ENCODE measurements around the gene FBXO41. TPM values are rescaled to one million over a fixed set of nuclear protein-coding genes. Genes with fewer than 3 reads are reported as not detected.

FBXO41 gene
- total and polyA plus RNA-seq, 12 donors, result 0.12 to 1.8 (median 0.68) TPM

DNA sequence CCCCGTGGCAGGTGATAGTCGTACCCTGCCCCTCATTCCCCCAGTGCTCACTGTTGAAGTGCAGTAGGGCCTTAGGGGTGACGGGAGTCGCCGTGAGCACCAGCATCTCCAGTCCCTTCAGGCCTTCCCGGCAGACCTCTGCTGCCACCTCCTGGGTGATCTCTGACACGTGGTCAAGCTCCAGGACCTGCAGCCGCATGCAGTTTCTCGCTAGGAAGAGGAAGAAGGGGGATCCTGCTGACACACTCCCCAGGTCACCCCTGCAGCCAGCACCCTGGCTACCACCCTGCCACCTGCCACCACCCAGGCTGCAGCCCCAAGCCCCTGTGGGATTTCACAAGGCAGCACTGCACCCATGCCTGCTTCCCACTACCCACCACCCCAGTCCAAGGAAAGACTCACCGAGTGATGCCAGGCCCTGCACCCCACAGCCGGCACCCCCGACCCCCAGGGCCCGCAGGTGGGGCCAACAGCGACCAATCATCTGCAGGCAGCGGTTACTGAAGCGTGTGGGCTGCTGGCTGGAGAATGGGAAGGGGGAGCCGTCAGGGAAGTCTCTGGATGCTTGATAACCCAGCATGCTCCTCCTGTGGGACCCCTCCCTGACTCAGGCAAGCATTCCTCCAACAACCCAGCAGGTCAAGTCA is 23.8 kb downstream of the FBXO41 start:
- TF ChIP-seq, protein P1, sequence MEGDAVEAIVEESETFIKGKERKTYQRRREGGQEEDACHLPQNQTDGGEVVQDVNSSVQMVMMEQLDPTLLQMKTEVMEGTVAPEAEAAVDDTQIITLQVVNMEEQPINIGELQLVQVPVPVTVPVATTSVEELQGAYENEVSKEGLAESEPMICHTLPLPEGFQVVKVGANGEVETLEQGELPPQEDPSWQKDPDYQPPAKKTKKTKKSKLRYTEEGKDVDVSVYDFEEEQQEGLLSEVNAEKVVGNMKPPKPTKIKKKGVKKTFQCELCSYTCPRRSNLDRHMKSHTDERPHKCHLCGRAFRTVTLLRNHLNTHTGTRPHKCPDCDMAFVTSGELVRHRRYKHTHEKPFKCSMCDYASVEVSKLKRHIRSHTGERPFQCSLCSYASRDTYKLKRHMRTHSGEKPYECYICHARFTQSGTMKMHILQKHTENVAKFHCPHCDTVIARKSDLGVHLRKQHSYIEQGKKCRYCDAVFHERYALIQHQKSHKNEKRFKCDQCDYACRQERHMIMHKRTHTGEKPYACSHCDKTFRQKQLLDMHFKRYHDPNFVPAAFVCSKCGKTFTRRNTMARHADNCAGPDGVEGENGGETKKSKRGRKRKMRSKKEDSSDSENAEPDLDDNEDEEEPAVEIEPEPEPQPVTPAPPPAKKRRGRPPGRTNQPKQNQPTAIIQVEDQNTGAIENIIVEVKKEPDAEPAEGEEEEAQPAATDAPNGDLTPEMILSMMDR (IDR thresholded peaks at IDR 0.05), result peak in 7 of 9 donors; percentile 41 to 60 (median 54)
- intact Hi-C loops (cut with DNase I), result no loop called here
- 10 to 21% methylated on average over 17 of the region's 17 CpGs for WGBS, 2 donors
- peaks cover 0 to 5% (median 0%) of the 10 kb centered on the region in 9 donors for H3K4me1 ChIP-seq
- H3K27me3 ChIP-seq, result peaks cover 0 to 11% (median 6%) of the 10 kb centered on the region in 7 donors
- H3K4me3 ChIP-seq, result no peak overlapping the region
- DNase-seq, result peak in 1 of 2 donors; percentile 38
- H3K9me3 ChIP-seq, result no peaks in the 10 kb centered on the region
- H3K36me3 ChIP-seq, result no peaks in the 10 kb centered on the region
- peak in 7 of 8 donors; percentile 43 to 75 (median 52) for ATAC-seq
- no peak overlapping the region for H3K27ac ChIP-seq

DNA sequence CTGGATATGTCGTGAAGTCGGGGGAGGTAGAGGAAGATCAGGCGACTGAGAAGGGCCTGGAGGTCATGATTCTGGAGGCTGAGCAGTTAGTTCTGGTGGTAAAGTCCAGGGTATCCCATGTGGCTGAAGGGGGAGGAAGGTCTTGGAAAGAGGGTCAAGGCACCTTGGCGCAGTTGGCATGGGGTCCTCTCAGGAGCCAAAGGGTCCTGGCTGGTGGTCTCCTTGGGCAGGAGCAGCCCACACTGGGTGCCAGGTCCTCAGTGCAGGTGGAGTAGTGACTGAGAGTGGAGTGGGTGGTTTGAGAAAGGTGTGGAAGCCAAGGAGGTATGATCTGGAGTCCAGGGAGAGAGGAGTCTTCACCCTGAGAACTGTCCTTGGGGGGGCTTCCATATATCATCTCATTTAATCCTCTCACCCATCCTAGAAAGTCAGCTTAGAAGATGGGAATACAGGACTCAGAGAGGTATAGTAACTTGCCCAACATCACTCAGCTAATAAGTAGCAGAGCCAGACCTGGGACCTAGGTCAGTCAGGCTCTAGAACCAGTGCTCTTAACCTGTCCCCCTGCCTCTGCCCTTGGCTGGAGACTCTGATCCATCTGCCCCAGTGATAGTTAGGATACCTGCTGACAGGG is 24.5 kb downstream of the FBXO41 start:
- ATAC-seq (no peak), DNase-seq (no peak)
- Histone ChIP-seq H3K4me1 (peaks cover 0 to 5% (median 0%) of the 10 kb centered on the region in 9 donors), H3K36me3 (peaks cover 0 to 5% (median 0%) of the 10 kb centered on the region in 9 donors), H3K27ac (no peak overlapping the region), H3K9me3 (no peaks in the 10 kb centered on the region), H3K27me3 (peaks cover 0 to 4% (median 2%) of the 10 kb centered on the region in 7 donors), H3K4me3 (no peak overlapping the region)
- intact Hi-C loops (cut with DNase I), result no loop called here
- TF ChIP-seq, protein P1 (IDR thresholded peaks at IDR 0.05), result no peak
- WGBS, 2 donors, result 70 to 95% methylated on average over 4 of the region's 4 CpGs

DNA sequence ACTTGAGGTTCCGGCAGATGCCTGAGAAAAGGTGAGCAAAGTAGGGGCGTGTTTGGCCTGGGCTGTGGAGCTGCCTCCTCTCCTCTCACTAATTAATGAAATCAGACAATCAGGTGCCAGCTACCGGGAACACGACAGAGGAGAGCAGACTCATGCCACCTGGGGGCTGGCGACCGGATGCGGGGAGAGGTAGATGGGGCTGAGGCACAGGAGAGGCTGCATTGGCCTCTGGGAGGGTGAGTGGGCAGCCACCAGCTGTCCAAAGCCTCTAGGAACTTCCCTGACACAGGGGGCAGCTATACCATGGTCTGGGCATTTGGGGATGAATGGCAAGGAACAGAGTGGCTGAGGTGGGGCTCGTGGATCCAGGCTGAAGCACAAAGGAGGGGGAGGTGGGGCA is 25.0 kb downstream of the FBXO41 start:
- Histone ChIP-seq H3K9me3 (no peaks in the 10 kb centered on the region), H3K4me1 (peaks cover 0 to 5% (median 0%) of the 10 kb centered on the region in 9 donors), H3K27ac (no peak overlapping the region), H3K36me3 (peaks cover 0 to 10% (median 0%) of the 10 kb centered on the region in 9 donors), H3K27me3 (peaks cover 0 to 4% (median 0%) of the 10 kb centered on the region in 7 donors), H3K4me3 (no peak overlapping the region)
- 91 to 93% methylated on average over 8 of the region's 8 CpGs for WGBS, 2 donors
- DNase-seq (no peak), ATAC-seq (no peak)
- TF ChIP-seq, protein P1 (IDR thresholded peaks at IDR 0.05), result no peak
- intact Hi-C loops (cut with DNase I), result no loop called here

DNA sequence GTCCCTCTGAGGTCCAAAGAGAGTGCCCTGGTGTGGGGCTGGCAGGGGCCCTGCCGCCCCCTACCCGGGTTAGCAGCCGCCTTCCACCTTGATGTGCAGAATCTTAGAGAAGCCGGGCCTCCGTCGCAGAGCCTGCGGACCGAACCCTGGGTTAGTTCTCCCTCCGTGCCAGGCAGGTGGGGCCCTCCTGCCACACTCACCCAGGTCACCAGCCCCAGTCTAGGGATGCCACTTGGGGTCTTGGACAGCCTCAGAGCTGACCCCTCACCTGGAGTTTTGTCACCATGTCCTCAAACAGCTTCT is 25.4 kb downstream of the FBXO41 start:
- intact Hi-C loops (cut with DNase I), result no loop called here
- no peaks in the 10 kb centered on the region for H3K9me3 ChIP-seq
- H3K27ac ChIP-seq, result no peak overlapping the region
- no peak overlapping the region for H3K4me3 ChIP-seq
- peaks cover 0 to 5% (median 0%) of the 10 kb centered on the region in 9 donors for H3K4me1 ChIP-seq
- H3K36me3 ChIP-seq, result peaks cover 0 to 14% (median 3%) of the 10 kb centered on the region in 9 donors
- ATAC-seq (no peak), DNase-seq (no peak)
- peaks cover 0 to 4% (median 0%) of the 10 kb centered on the region in 7 donors for H3K27me3 ChIP-seq
- 95 to 98% methylated on average over 9 of the region's 9 CpGs for WGBS, 2 donors
- TF ChIP-seq, protein P1 (IDR thresholded peaks at IDR 0.05), result no peak

All from heart right ventricle (tissue), 16 donors.